H9 (cell line): Measurements from ENCODE around the gene HPRT1. TPM values are rescaled to one million over a fixed set of nuclear protein-coding genes. Genes with fewer than 3 reads are reported as not detected.

Source experiments
- DNase-seq: peaks from one replicate; pipeline ENCODE4 v3.0.0-alpha.2; 2017
- H2AFZ ChIP-seq: one replicate; pipeline ENCODE4 v1.6.1; 2013; ENCODE audit warnings: mild to moderate bottlenecking, low read length, control low read depth, moderate library complexity
- H2AK5ac ChIP-seq: 2 replicates; pipeline ENCODE4 v1.6.1; 2013; ENCODE audit warnings: low read length, control low read depth, mixed read lengths; ENCODE audit not compliant: insufficient read length
- H2BK120ac ChIP-seq: one replicate; pipeline ENCODE4 v1.6.1; 2013; ENCODE audit warnings: low read depth, mild to moderate bottlenecking, low read length, control low read depth, inconsistent platforms; ENCODE audit not compliant: poor library complexity, severe bottlenecking
- H2BK12ac ChIP-seq: 2 replicates; pipeline ENCODE4 v1.6.1; 2013; ENCODE audit warnings: low read length, control low read depth, mixed read lengths, low read depth; ENCODE audit not compliant: insufficient read length
- H2BK15ac ChIP-seq: 2 replicates; pipeline ENCODE4 v1.6.1; 2013; ENCODE audit warnings: low read depth, low read length, control low read depth
- H2BK20ac ChIP-seq: one replicate; pipeline ENCODE4 v1.6.1; 2013; ENCODE audit warnings: low read depth, mild to moderate bottlenecking, low read length, control low read depth, inconsistent platforms; ENCODE audit not compliant: poor library complexity, severe bottlenecking
- H2BK5ac ChIP-seq: 2 replicates; pipeline ENCODE4 v1.6.1; 2013; ENCODE audit warnings: low read length, control low read depth, mixed read lengths; ENCODE audit not compliant: insufficient read length
- H3K14ac ChIP-seq: 2 replicates; pipeline ENCODE4 v1.6.1; 2013; ENCODE audit warnings: low read length, control low read depth; ENCODE audit not compliant: insufficient read depth
- H3K18ac ChIP-seq: 2 replicates; pipeline ENCODE4 v1.6.1; 2013; ENCODE audit warnings: low read depth, mild to moderate bottlenecking, mixed read lengths, low read length, control low read depth; ENCODE audit not compliant: insufficient read length
- H3K23ac ChIP-seq: 2 replicates; pipeline ENCODE4 v1.6.1; 2013; ENCODE audit warnings: low read length, control low read depth, mixed read lengths, low read depth; ENCODE audit not compliant: insufficient read length
- H3K23me2 ChIP-seq: 2 replicates; pipeline ENCODE4 v1.6.1; 2013; ENCODE audit warnings: low read depth, mild to moderate bottlenecking, mixed read lengths, low read length, control low read depth; ENCODE audit not compliant: insufficient read length, poor library complexity, severe bottlenecking
- H3K27ac ChIP-seq: 2 replicates; pipeline ENCODE4 v1.5.1; 2013; ENCODE audit warnings: low read length, control low read depth, mixed read lengths, low read depth; ENCODE audit not compliant: insufficient read length
- H3K27me3 ChIP-seq: 2 replicates; pipeline ENCODE4 v1.6.1; 2013; ENCODE audit warnings: low read length, control low read depth, inconsistent platforms; ENCODE audit not compliant: insufficient read depth
- H3K4ac ChIP-seq: 2 replicates; pipeline ENCODE4 v1.6.1; 2013; ENCODE audit warnings: low read depth, mild to moderate bottlenecking, control low read depth, inconsistent platforms, low read length, moderate library complexity
- H3K4me1 ChIP-seq: 2 replicates; pipeline ENCODE4 v1.6.1; 2013; ENCODE audit warnings: low read length, control low read depth, inconsistent platforms; ENCODE audit not compliant: insufficient read depth
- H3K4me2 ChIP-seq: 2 replicates; pipeline ENCODE4 v1.6.1; 2013; ENCODE audit warnings: low read length, control low read depth, mixed read lengths; ENCODE audit not compliant: insufficient read length, insufficient read depth
- H3K56ac ChIP-seq: 2 replicates; pipeline ENCODE4 v1.6.1; 2013; ENCODE audit warnings: low read depth, mild to moderate bottlenecking, mixed read lengths, low read length, control low read depth; ENCODE audit not compliant: insufficient read length
- H3K79me1 ChIP-seq: 2 replicates; pipeline ENCODE4 v1.6.1; 2013; ENCODE audit warnings: low read depth, mild to moderate bottlenecking, moderate library complexity, low read length, control low read depth, inconsistent platforms; ENCODE audit not compliant: insufficient read depth, poor library complexity, severe bottlenecking
- H3K79me2 ChIP-seq: 2 replicates; pipeline ENCODE4 v1.6.1; 2013; ENCODE audit warnings: low read length, control low read depth, inconsistent platforms; ENCODE audit not compliant: insufficient read depth
- H3K9ac ChIP-seq: 2 replicates; pipeline ENCODE4 v1.6.1; 2013; ENCODE audit warnings: low read length, control low read depth, mixed read lengths; ENCODE audit not compliant: insufficient read length; ENCODE audit errors: extremely low read depth
- H3K9me3 ChIP-seq: one replicate; pipeline ENCODE4 v1.6.1; 2013; ENCODE audit warnings: low read depth, low read length, inconsistent platforms; ENCODE audit not compliant: control insufficient read depth
- H3T11ph ChIP-seq: one replicate; pipeline ENCODE4 v1.6.1; 2013; ENCODE audit warnings: mild to moderate bottlenecking, low read length, control low read depth, inconsistent platforms
- H4K20me1 ChIP-seq: one replicate; pipeline ENCODE4 v1.6.1; 2013; ENCODE audit not compliant: control insufficient read depth, insufficient read length, insufficient read depth
- H4K5ac ChIP-seq: 2 replicates; pipeline ENCODE4 v1.6.1; 2013; ENCODE audit warnings: low read depth, mild to moderate bottlenecking, mixed read lengths, low read length, control low read depth; ENCODE audit not compliant: insufficient read length
- H4K8ac ChIP-seq: replicated peaks from 2 replicates; pipeline ENCODE4 v1.6.1; 2013; ENCODE audit warnings: low read length, control low read depth, mixed read lengths, low read depth; ENCODE audit not compliant: insufficient read length
- H4K91ac ChIP-seq: 2 replicates; pipeline ENCODE4 v1.6.1; 2013; ENCODE audit warnings: low read depth, mild to moderate bottlenecking, moderate library complexity, mixed read lengths, low read length, control low read depth; ENCODE audit not compliant: insufficient read length
- H3K27ac Mint-ChIP-seq, 3 experiments: 2 replicates in 2 of 3; 3 replicates in 1 of 3; pipeline ENCODE4 v1.8.0; 2020 to 2021; ENCODE audit warnings: mixed read lengths in 3 of 3, mild to moderate bottlenecking in 1 of 3, moderate library complexity in 1 of 3
- H3K27me3 Mint-ChIP-seq: 2 replicates; pipeline ENCODE4 v1.8.0; 2021; ENCODE audit warnings: low read depth, mild to moderate bottlenecking, moderate library complexity, mixed read lengths
- H3K36me3 Mint-ChIP-seq, 3 experiments: 2 replicates in 2 of 3; 3 replicates in 1 of 3; pipeline ENCODE4 v1.8.0; 2020 to 2021; ENCODE audit warnings: low read depth in 3 of 3, mixed read lengths in 3 of 3; ENCODE audit not compliant: insufficient read depth in 1 of 3
- H3K4me1 Mint-ChIP-seq, 2 experiments: 2 replicates each; pipeline ENCODE4 v1.8.0; 2020; ENCODE audit warnings: mixed read lengths in 2 of 2
- H3K4me3 Mint-ChIP-seq, 2 experiments: 2 replicates in 1 of 2; 3 replicates in 1 of 2; pipeline ENCODE4 v1.8.0; 2020 to 2021; ENCODE audit warnings: mild to moderate bottlenecking in 2 of 2, mixed read lengths in 2 of 2, moderate library complexity in 1 of 2
- H3K9me3 Mint-ChIP-seq, 2 experiments: 2 replicates in 1 of 2; 3 replicates in 1 of 2; pipeline ENCODE4 v1.8.0; 2020; ENCODE audit warnings: mild to moderate bottlenecking in 2 of 2, mixed read lengths in 2 of 2, moderate library complexity in 1 of 2
- WGBS: extraction: QIAGEN DNeasy Blood & Tissue Kit; methylation state at CpG from one replicate; pipeline ENCODE4 v1.1.7; 2013; ENCODE audit warnings: missing lambda C conversion rate, low lambda C conversion rate, mixed read lengths; ENCODE audit not compliant: insufficient read length; ENCODE audit errors: extremely low coverage; 5-methylcytosine and 5-hydroxymethylcytosine counted together
- total RNA-seq: library from RNA; stranded (reverse); gene quantifications from 2 replicates; pipeline ENCODE4 v1.2.1, GENCODE V29; 2021
- TF ChIP-seq, protein P1 (sequence below): fragments of 200-600 bp; sonication (generic); conservative IDR thresholded peaks from 3 replicates; pipeline ENCODE4 v1.8.0; 2021; ENCODE audit warnings: antibody characterized with exemption, mild to moderate bottlenecking

The HPRT1 gene
- total RNA-seq, 1 experiment from 2014 or later, result 39.2 TPM

DNA sequence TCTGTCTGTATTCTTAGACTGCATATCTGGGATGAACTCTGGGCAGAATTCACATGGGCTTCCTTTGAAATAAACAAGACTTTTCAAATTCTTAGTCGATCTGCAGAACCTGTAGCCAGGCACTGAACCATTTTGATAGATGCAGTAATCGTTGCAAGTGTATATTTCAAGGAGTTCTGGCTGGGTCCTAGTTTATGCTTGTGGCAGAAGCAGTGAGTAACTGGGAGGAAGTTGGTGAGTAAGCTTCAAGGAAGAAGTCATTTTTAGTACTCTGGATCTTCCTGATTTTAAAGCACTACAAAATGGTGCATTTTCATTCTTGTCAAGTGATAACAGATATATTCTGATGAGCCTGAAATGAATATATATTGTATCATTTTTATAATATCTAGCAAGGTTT, 9.5 kb downstream of the HPRT1 start:
- no peak overlapping the region for H3K4me2 ChIP-seq
- H4K5ac ChIP-seq, result no peak overlapping the region
- H3K79me2 ChIP-seq, result peaks cover 2% of the 10 kb centered on the region; the same call in 1 of the 2 replicates
- no peak overlapping the region for H2BK12ac ChIP-seq
- no peaks in the 10 kb centered on the region for H4K20me1 ChIP-seq
- no peak overlapping the region for H2AK5ac ChIP-seq
- H2BK15ac ChIP-seq, result no peak overlapping the region
- no peaks in the 10 kb centered on the region for H3K4me1 Mint-ChIP-seq
- H3K4me3 Mint-ChIP-seq, result no peak overlapping the region
- H3K4ac ChIP-seq, result no peak overlapping the region
- H2AFZ ChIP-seq, result no peak overlapping the region
- H3K27ac Mint-ChIP-seq, result no peak overlapping the region
- H2BK20ac ChIP-seq, result no peak overlapping the region
- peaks cover 0 to 42% of the 10 kb centered on the region in 2 experiments; a peak in 3 of 5 replicates for H3K9me3 Mint-ChIP-seq
- no peak overlapping the region for H3K56ac ChIP-seq
- H3K27me3 Mint-ChIP-seq, result no peaks in the 10 kb centered on the region
- H3K9me3 ChIP-seq, result peaks cover 4% of the 10 kb centered on the region
- H3K27ac ChIP-seq, result no peak overlapping the region
- H3K4me1 ChIP-seq, result no peaks in the 10 kb centered on the region
- no peak overlapping the region for H2BK5ac ChIP-seq
- H3K18ac ChIP-seq, result no peak overlapping the region
- no CpG with 5 or more reads among the region's 2 CpGs for WGBS
- no peak overlapping the region for H3K9ac ChIP-seq
- H4K91ac ChIP-seq, result no peak overlapping the region
- H3K14ac ChIP-seq, result no peak overlapping the region
- no peak for DNase-seq
- TF ChIP-seq, protein P1, sequence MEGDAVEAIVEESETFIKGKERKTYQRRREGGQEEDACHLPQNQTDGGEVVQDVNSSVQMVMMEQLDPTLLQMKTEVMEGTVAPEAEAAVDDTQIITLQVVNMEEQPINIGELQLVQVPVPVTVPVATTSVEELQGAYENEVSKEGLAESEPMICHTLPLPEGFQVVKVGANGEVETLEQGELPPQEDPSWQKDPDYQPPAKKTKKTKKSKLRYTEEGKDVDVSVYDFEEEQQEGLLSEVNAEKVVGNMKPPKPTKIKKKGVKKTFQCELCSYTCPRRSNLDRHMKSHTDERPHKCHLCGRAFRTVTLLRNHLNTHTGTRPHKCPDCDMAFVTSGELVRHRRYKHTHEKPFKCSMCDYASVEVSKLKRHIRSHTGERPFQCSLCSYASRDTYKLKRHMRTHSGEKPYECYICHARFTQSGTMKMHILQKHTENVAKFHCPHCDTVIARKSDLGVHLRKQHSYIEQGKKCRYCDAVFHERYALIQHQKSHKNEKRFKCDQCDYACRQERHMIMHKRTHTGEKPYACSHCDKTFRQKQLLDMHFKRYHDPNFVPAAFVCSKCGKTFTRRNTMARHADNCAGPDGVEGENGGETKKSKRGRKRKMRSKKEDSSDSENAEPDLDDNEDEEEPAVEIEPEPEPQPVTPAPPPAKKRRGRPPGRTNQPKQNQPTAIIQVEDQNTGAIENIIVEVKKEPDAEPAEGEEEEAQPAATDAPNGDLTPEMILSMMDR, result no peak
- H3K36me3 Mint-ChIP-seq, result peaks cover 12 to 28% (median 18%) of the 10 kb centered on the region in 3 experiments; a peak in 6 of 7 replicates
- H3K23me2 ChIP-seq, result no peaks in the 10 kb centered on the region
- no peaks in the 10 kb centered on the region for H3K27me3 ChIP-seq
- H3K23ac ChIP-seq, result no peak overlapping the region
- H3K79me1 ChIP-seq, result peaks cover 2% of the 10 kb centered on the region
- H4K8ac ChIP-seq, result no peak overlapping the region
- no peak overlapping the region for H3T11ph ChIP-seq
- H2BK120ac ChIP-seq, result no peak overlapping the region
